Parathyroid adenoma (tissue), 2 donors: ENCODE measurements around the gene RGS8.

Source experiments
- H2AFZ ChIP-seq: fragments of 300-600 bp; sonication (generic); one replicate; pipeline ENCODE4 v1.7.0; 2017; ENCODE audit warnings: antibody characterized with exemption, mild to moderate bottlenecking
- H3K27ac ChIP-seq: fragments of 300-600 bp; sonication (generic); one replicate; pipeline ENCODE4 v1.7.0; 2017
- H3K27me3 ChIP-seq: fragments of 300-600 bp; sonication (generic); one replicate; pipeline ENCODE4 v1.7.0; 2017; ENCODE audit warnings: low read length; ENCODE audit not compliant: control insufficient read depth, insufficient read depth
- H3K36me3 ChIP-seq: fragments of 300-600 bp; sonication (generic); one replicate; pipeline ENCODE4 v1.7.0; 2017; ENCODE audit warnings: low read length; ENCODE audit not compliant: control insufficient read depth, insufficient read depth
- H3K4me1 ChIP-seq: fragments of 300-600 bp; sonication (generic); one replicate; pipeline ENCODE4 v1.7.0; 2017; ENCODE audit warnings: control low read depth
- H3K4me2 ChIP-seq: fragments of 300-600 bp; sonication (generic); one replicate; pipeline ENCODE4 v1.7.0; 2017; ENCODE audit warnings: low read length
- H3K4me3 ChIP-seq: fragments of 300-600 bp; sonication (generic); one replicate; pipeline ENCODE4 v1.7.0; 2017; ENCODE audit warnings: low read depth, low read length
- H3K79me2 ChIP-seq: fragments of 300-600 bp; sonication (generic); one replicate; pipeline ENCODE4 v1.7.0; 2017; ENCODE audit warnings: control low read depth
- H3K9ac ChIP-seq: fragments of 300-600 bp; sonication (generic); one replicate; pipeline ENCODE4 v1.7.0; 2017; ENCODE audit warnings: mild to moderate bottlenecking
- H3K9me3 ChIP-seq: fragments of 300-600 bp; sonication (generic); one replicate; pipeline ENCODE4 v1.7.0; 2017; ENCODE audit warnings: low read length; ENCODE audit not compliant: control insufficient read depth
- TF ChIP-seq, protein P1 (sequence below): fragments of 300-600 bp; sonication (generic); IDR thresholded peaks from one replicate; pipeline ENCODE4 v1.7.0; 2017; ENCODE audit warnings: antibody characterized with exemption, mild to moderate bottlenecking
- donor health status: primary hyperparathyroidism.

RGS8 gene

DNA sequence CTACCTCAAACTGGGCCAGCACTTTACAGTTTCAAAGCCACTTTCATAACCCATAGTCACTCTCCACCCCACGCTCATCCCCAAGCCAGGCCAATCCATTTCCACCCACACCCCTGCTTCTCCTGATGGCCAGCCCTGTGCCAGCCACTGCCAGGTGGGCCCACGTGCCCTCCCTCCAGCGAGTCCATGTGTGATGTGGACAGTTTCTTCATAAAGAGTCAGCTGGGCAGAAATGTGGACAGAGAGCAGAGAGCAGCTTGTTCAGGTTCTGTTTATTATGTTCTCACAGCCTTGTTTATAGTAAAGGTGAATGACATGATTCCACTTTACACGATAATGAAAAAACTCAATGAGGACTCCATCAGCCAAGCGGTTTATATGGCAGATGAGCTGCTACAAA lies 42.8 kb downstream of the RGS8 start:
- H3K4me3 ChIP-seq: no peak overlapping the region
- H3K79me2 ChIP-seq: no peaks in the 10 kb centered on the region
- no peaks in the 10 kb centered on the region for H3K27me3 ChIP-seq
- TF ChIP-seq, protein P1, sequence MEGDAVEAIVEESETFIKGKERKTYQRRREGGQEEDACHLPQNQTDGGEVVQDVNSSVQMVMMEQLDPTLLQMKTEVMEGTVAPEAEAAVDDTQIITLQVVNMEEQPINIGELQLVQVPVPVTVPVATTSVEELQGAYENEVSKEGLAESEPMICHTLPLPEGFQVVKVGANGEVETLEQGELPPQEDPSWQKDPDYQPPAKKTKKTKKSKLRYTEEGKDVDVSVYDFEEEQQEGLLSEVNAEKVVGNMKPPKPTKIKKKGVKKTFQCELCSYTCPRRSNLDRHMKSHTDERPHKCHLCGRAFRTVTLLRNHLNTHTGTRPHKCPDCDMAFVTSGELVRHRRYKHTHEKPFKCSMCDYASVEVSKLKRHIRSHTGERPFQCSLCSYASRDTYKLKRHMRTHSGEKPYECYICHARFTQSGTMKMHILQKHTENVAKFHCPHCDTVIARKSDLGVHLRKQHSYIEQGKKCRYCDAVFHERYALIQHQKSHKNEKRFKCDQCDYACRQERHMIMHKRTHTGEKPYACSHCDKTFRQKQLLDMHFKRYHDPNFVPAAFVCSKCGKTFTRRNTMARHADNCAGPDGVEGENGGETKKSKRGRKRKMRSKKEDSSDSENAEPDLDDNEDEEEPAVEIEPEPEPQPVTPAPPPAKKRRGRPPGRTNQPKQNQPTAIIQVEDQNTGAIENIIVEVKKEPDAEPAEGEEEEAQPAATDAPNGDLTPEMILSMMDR: no peak
- no peak overlapping the region for H3K4me2 ChIP-seq
- H2AFZ ChIP-seq: no peak overlapping the region
- no peaks in the 10 kb centered on the region for H3K4me1 ChIP-seq
- no peak overlapping the region for H3K9ac ChIP-seq
- no peaks in the 10 kb centered on the region for H3K9me3 ChIP-seq
- H3K27ac ChIP-seq: no peak overlapping the region
- H3K36me3 ChIP-seq: no peaks in the 10 kb centered on the region

DNA sequence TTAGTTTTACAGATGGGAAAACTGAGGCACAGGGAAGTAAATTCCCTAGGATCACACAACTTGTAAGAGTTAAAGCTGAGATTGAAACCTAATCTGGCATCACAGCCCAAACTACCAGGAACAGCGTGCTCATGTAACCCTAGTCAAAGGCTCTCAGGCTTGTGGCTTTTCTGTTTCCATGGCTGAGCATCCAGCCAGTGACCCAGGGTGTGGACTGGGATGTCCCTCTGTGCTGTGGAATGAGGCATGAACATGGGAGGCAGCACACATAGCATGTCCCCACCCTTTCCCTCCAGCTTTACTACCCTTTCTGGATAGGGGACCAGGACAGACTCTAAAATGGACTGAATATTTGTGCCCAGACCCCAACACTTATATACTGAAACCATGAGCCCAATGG lies 45.1 kb downstream of the RGS8 start:
- no peak overlapping the region for H3K4me3 ChIP-seq
- H3K4me2 ChIP-seq: no peak overlapping the region
- no peaks in the 10 kb centered on the region for H3K27me3 ChIP-seq
- H3K9ac ChIP-seq: no peak overlapping the region
- no peaks in the 10 kb centered on the region for H3K79me2 ChIP-seq
- no peak overlapping the region for H3K27ac ChIP-seq
- H3K36me3 ChIP-seq: no peaks in the 10 kb centered on the region
- no peaks in the 10 kb centered on the region for H3K4me1 ChIP-seq
- TF ChIP-seq, protein P1: no peak
- H2AFZ ChIP-seq: no peak overlapping the region
- H3K9me3 ChIP-seq: no peaks in the 10 kb centered on the region

- H3K4me2 ChIP-seq: no peak overlapping the region
- no peak overlapping the region for H3K27ac ChIP-seq
- H3K9me3 ChIP-seq: no peaks in the 10 kb centered on the region
- no peak overlapping the region for H2AFZ ChIP-seq
- TF ChIP-seq, protein P1: no peak
- no peak overlapping the region for H3K4me3 ChIP-seq
- no peaks in the 10 kb centered on the region for H3K36me3 ChIP-seq
- no peak overlapping the region for H3K9ac ChIP-seq
- H3K79me2 ChIP-seq: no peaks in the 10 kb centered on the region
- H3K4me1 ChIP-seq: no peaks in the 10 kb centered on the region
- H3K27me3 ChIP-seq: no peaks in the 10 kb centered on the region
These were observed 46.6 kb downstream of the RGS8 start for GRCh38 chr1:182637769-182638168.

- H3K9ac ChIP-seq: no peak overlapping the region
- H3K27ac ChIP-seq: no peak overlapping the region
- no peaks in the 10 kb centered on the region for H3K36me3 ChIP-seq
- H3K27me3 ChIP-seq: no peaks in the 10 kb centered on the region
- TF ChIP-seq, protein P1: no peak
- no peak overlapping the region for H3K4me2 ChIP-seq
- no peaks in the 10 kb centered on the region for H3K4me1 ChIP-seq
- H2AFZ ChIP-seq: no peak overlapping the region
- H3K9me3 ChIP-seq: no peaks in the 10 kb centered on the region
- H3K79me2 ChIP-seq: no peaks in the 10 kb centered on the region
- no peak overlapping the region for H3K4me3 ChIP-seq
These were observed 48.5 kb downstream of the RGS8 start for GRCh38 chr1:182635871-182636270.
